ENCODE results near the gene HAND2.

GRCh38 chr4:173513651-173514050 lies 16.4 kb downstream of the HAND2 start:
- TF ChIP-seq POLR2A (IDR thresholded peaks at IDR 0.05), result no peak
- no peak for TF ChIP-seq CTCF (IDR thresholded peaks at IDR 0.05)

All from vagina (tissue), 2 donors.